ENCODE measurements around the gene RTCA. TPM values are rescaled to one million over a fixed set of nuclear protein-coding genes. Genes with fewer than 3 reads are reported as not detected.

RTCA gene
- 32.5 and 40.4 TPM in 2 replicates for total RNA-seq

GRCh38 chr1:100265931-100266740 lies at the start of gene RTCA:
Gene RTCA, plus strand, starts transcription at chr1:100266216. Its CDS starts 160 bp downstream, at chr1:100266376.
- no peak for TF ChIP-seq CTCF (conservative IDR thresholded peaks at IDR 0.05; ENCODE audit: low read depth, low read length)
- peak within 1 kb of the TSS; percentile 88 for H3K4me3 ChIP-seq (ENCODE audit: low read depth, low read length)
- DNase-seq (ENCODE audit: low read depth): peak; percentile 53

GRCh38 chr1:100217834-100218233 lies 48.2 kb upstream of the RTCA start:
- H3K4me3 ChIP-seq (ENCODE audit: low read depth, low read length): no peak overlapping the region
- TF ChIP-seq CTCF (conservative IDR thresholded peaks at IDR 0.05; ENCODE audit: low read depth, low read length): no peak
- DNase-seq (ENCODE audit: low read depth): no peak

GRCh38 chr1:100219457-100219856 lies 46.6 kb upstream of the RTCA start:
- no peak for DNase-seq (ENCODE audit: low read depth)
- TF ChIP-seq CTCF (conservative IDR thresholded peaks at IDR 0.05; ENCODE audit: low read depth, low read length): no peak
- no peak overlapping the region for H3K4me3 ChIP-seq (ENCODE audit: low read depth, low read length)

DNA sequence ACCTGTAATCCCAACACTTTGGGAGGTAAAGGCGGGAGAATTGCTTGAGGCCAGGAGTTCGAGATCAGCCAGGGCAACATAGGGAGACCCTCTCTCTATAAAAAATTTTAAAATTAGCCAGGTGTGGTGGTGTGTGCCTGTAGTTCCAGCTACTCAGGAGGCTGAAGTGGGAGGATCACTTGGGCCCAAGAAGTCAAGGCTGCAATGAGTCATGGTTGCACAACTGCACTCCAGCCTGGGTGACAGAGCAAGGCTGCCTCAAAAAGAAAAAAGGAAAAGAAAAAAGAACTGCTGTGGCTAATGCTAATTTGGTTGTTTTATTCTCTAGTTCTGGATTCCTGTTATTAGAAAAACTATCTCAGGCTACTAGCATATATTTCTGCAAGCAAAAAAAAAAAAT lies 46.1 kb upstream of the RTCA start:
- no peak for DNase-seq (ENCODE audit: low read depth)
- H3K4me3 ChIP-seq (ENCODE audit: low read depth, low read length): no peak overlapping the region
- TF ChIP-seq CTCF (conservative IDR thresholded peaks at IDR 0.05; ENCODE audit: low read depth, low read length): no peak

DNA sequence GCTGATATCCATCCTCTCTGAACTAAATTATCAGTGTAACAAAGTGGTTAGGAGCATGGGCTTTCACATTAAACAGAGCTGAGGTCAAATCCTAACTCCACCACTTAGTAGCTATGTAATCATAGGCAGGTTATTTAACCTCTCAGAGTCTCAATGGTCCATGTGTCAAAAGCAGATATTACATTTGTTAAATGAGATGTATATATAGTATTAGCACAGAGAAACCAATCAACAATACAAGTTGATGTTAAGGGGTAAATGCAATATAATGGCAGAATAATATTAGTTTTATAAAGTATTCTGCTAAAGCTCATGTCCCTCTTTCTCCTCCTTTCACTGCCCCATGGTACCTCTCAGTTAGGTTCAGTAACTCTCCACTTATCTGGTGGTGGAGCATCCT lies 43.6 kb upstream of the RTCA start:
- no peak overlapping the region for H3K4me3 ChIP-seq (ENCODE audit: low read depth, low read length)
- no peak for TF ChIP-seq CTCF (conservative IDR thresholded peaks at IDR 0.05; ENCODE audit: low read depth, low read length)
- no peak for DNase-seq (ENCODE audit: low read depth)

DNA sequence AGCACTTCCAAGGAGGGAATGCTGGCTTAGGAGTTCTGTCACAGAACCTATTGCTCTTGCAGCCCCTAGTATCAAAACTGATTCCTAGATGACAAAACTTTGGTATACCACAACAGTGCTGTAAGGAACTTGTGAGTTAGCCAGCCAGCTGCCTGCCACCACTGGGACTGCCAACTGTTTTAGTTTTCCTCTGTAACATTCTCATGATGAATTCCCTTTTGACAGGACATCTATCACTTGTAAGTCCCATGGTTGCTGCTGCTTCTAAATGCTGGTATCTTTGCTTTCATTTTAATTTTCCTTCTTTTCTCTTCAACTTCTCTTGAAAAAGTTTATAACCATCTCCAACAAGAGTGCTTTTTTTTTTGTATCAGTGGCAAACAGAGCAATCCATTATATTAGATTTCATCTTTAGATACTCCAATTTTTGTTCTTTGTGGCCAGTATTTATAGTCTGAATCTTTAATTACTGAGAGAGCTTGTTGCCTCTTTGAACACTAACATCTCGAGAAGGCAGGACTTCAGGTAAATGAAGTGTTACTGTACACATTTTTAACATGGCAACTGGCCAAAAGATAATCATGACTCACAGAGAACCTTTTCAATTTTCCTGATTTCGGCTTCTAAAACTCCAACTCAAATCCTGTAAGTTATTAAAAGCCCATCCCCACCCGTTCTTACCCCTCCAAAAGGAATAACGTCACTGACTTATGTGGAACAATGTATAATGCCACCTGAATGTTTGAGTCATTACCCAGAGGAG lies 36.2 kb upstream of the RTCA start:
- no peak for TF ChIP-seq CTCF (conservative IDR thresholded peaks at IDR 0.05; ENCODE audit: low read depth, low read length)
- no peak overlapping the region for H3K4me3 ChIP-seq (ENCODE audit: low read depth, low read length)
- no peak for DNase-seq (ENCODE audit: low read depth)
